Gastroesophageal sphincter (tissue), 4 donors: Measurements from ENCODE around the gene CD247. TPM values are rescaled to one million over a fixed set of nuclear protein-coding genes. Genes with fewer than 3 reads are reported as not detected.

Source experiments
- ATAC-seq: fragments of 150-250 bp; one replicate; pipeline ENCODE4 v1.9.1; 2016; ENCODE audit warnings: mild to moderate bottlenecking, moderate library complexity
- H3K27ac ChIP-seq, 4 donors: fragments of 200-600 bp; sonication (generic) in 3 of 4; 1 replicate in 3 of 4; 2 replicates in 1 of 4; pipeline ENCODE4 v1.5.1; 2016 to 2019
- H3K27me3 ChIP-seq: fragments of 200-600 bp; sonication (generic); one replicate; pipeline ENCODE4 v1.5.1; 2019
- H3K36me3 ChIP-seq, 2 donors: fragments of 200-600 bp; sonication (generic); one replicate each; pipeline ENCODE4 v1.5.1; 2019; ENCODE audit warnings: control low read depth in 1 of 2
- H3K4me1 ChIP-seq, 3 donors: fragments of 200-600 bp; sonication (generic); 1 replicate in 2 of 3; 2 replicates in 1 of 3; pipeline ENCODE4 v1.5.1; 2016 to 2019; ENCODE audit warnings: control low read depth in 2 of 3
- H3K4me3 ChIP-seq, 2 donors: fragments of 200-600 bp; sonication (generic); one replicate each; pipeline ENCODE4 v1.5.1; 2019; ENCODE audit warnings: mild to moderate bottlenecking in 1 of 2, moderate library complexity in 1 of 2
- H3K9me3 ChIP-seq, 3 donors: fragments of 200-600 bp; sonication (generic); one replicate each; pipeline ENCODE4 v1.5.1; 2017 to 2019; ENCODE audit warnings: control low read depth in 2 of 3
- EP300 ChIP-seq: sonication (generic); formaldehyde crosslinking; IDR thresholded peaks from one replicate; pipeline ENCODE4 v1.6.1; 2017; ENCODE audit warnings: antibody characterized with exemption, mild to moderate bottlenecking
- POLR2A ChIP-seq, 2 donors: fragments of 450-650 bp; IDR thresholded peaks; one replicate each; pipeline ENCODE4 v1.6.1; 2017; ENCODE audit warnings: antibody characterized with exemption in 2 of 2, mild to moderate bottlenecking in 2 of 2, moderate library complexity in 1 of 2
- POLR2AphosphoS5 ChIP-seq: sonication (generic); formaldehyde crosslinking; IDR thresholded peaks from one replicate; pipeline ENCODE4 v1.6.1; 2017; ENCODE audit warnings: antibody characterized with exemption
- WGBS, 2 donors: methylation state at CpG; one replicate each; pipeline ENCODE4 v1.1.5; 2018; ENCODE audit warnings: low coverage in 1 of 2; 5-methylcytosine and 5-hydroxymethylcytosine counted together
- total RNA-seq, 4 donors: library from RNA; depleted of rRNA; stranded (reverse); fragments of >200 nt; gene quantifications; one replicate each; pipeline ENCODE4 v1.1.0, GENCODE V29; 2016
- TF ChIP-seq, protein P1 (sequence below), 4 experiments: fragments of 200-600 bp in 2 of 4; fragments of 450-650 bp in 2 of 4; sonication (generic) in 1 of 4; IDR thresholded peaks; one replicate each; pipeline ENCODE4 v1.5.1; 2017 to 2019; ENCODE audit warnings: antibody characterized with exemption in 4 of 4, mild to moderate bottlenecking in 2 of 4, moderate library complexity in 2 of 4

The CD247 gene
- total RNA-seq, 4 donors from 2014 or later, result 0.31 to 1.3 (median 0.45) TPM; not detected in 1

DNA sequence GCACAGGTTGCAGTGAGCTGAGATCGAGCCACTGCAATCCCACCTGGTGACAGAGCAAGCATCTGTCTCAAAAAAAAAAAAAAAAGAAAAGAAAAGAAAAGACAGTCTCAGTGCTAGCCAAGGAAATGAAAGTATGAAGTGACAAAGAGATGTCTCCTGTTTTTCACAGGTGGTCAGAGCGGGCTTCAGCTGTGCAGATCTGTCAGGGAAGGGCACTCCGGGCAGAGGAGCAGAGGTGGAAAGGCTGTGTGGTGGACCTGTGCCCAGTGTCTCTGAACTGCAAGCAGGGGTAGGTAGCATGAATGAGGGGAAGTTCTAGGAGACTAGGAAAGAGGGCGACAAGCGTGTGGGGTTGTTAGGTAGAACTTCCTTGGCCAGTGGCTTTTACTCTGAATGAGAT, 67.5 kb downstream of the CD247 start:
- WGBS, 2 donors, result 56 to 70% methylated on average over 3 to 5 of the region's 5 CpGs
- peaks cover 5% of the 10 kb centered on the region for H3K27me3 ChIP-seq
- no peak for ATAC-seq
- H3K36me3 ChIP-seq, result no peaks in the 10 kb centered on the region
- H3K4me1 ChIP-seq, result peaks cover 0 to 11% (median 0%) of the 10 kb centered on the region in 3 donors
- H3K9me3 ChIP-seq, result no peaks in the 10 kb centered on the region
- no peak overlapping the region for H3K4me3 ChIP-seq
- no peak for TF ChIP-seq POLR2A (IDR thresholded peaks at IDR 0.05)
- no peak for TF ChIP-seq POLR2AphosphoS5
- no peak for TF ChIP-seq EP300
- TF ChIP-seq, protein P1, sequence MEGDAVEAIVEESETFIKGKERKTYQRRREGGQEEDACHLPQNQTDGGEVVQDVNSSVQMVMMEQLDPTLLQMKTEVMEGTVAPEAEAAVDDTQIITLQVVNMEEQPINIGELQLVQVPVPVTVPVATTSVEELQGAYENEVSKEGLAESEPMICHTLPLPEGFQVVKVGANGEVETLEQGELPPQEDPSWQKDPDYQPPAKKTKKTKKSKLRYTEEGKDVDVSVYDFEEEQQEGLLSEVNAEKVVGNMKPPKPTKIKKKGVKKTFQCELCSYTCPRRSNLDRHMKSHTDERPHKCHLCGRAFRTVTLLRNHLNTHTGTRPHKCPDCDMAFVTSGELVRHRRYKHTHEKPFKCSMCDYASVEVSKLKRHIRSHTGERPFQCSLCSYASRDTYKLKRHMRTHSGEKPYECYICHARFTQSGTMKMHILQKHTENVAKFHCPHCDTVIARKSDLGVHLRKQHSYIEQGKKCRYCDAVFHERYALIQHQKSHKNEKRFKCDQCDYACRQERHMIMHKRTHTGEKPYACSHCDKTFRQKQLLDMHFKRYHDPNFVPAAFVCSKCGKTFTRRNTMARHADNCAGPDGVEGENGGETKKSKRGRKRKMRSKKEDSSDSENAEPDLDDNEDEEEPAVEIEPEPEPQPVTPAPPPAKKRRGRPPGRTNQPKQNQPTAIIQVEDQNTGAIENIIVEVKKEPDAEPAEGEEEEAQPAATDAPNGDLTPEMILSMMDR (IDR thresholded peaks at IDR 0.05), result no peak
- no peak overlapping the region for H3K27ac ChIP-seq

DNA sequence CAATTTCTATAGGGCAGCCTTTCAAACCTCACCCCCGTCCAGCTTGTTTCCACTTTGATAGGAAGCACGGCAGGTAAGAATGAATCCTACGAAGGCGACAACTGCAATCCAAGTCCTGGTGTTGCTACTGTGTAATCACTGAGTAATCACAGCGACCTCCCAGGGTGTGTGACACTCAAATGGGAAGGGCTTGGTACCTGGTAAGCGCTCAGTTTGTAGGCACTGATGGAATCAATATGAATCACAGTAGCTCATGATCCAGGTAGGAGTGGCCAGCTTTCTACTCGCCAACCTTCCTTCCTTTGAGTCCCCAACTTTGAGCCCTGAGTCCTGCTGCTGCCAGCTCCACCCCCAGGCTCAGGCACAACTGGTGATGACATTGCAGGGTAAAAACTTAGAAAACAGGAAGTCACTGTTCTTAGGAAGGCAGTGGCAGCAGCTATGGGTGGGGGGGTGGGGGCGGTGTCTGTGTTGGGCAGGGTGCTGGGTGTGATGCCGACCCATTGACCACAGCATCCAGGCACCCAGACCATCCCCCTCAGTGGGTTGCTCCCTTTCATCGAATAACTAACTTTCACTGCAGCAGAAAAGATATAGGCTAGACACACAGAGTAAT, 70.7 kb downstream of the CD247 start:
- Histone ChIP-seq H3K4me3 (no peak overlapping the region), H3K9me3 (no peaks in the 10 kb centered on the region), H3K36me3 (no peaks in the 10 kb centered on the region), H3K27me3 (peaks cover 9% of the 10 kb centered on the region), H3K4me1 (no peaks in the 10 kb centered on the region), H3K27ac (no peak overlapping the region)
- no peak for ATAC-seq
- TF ChIP-seq POLR2A (IDR thresholded peaks at IDR 0.05), result no peak
- no peak for TF ChIP-seq EP300
- TF ChIP-seq POLR2AphosphoS5, result no peak
- TF ChIP-seq, protein P1 (IDR thresholded peaks at IDR 0.05), result no peak
- 60 to 81% methylated on average over 6 to 7 of the region's 10 CpGs for WGBS, 2 donors

DNA sequence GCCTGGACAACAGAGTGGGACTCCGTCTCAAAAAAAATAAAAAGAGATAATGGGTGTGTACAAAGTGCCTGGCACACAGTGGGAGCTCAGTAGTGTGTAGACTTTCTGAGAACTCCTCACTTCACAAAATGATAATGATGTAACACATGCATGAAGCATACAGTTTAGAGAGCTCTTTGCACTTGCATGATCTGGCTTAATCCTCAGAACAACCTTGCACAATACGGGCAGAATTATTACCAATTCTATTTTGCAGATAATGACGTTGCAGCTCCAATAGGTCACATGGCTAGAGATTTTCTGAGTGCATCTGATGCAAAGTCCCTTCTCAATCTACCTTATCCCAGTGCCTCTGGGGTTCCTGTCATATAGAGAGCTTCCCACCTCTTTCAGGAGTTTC, 71.4 kb downstream of the CD247 start:
- Histone ChIP-seq H3K27me3 (peaks cover 9% of the 10 kb centered on the region), H3K4me1 (peaks cover 0 to 3% (median 0%) of the 10 kb centered on the region in 3 donors), H3K4me3 (no peak overlapping the region), H3K9me3 (no peaks in the 10 kb centered on the region), H3K36me3 (no peaks in the 10 kb centered on the region), H3K27ac (no peak overlapping the region)
- no peak for ATAC-seq
- TF ChIP-seq EP300 (no peak), POLR2AphosphoS5 (no peak), POLR2A (IDR thresholded peaks at IDR 0.05) (no peak)
- TF ChIP-seq, protein P1 (IDR thresholded peaks at IDR 0.05), result no peak
- WGBS, 2 donors, result 55 to 80% methylated on average over 2 to 3 of the region's 3 CpGs

DNA sequence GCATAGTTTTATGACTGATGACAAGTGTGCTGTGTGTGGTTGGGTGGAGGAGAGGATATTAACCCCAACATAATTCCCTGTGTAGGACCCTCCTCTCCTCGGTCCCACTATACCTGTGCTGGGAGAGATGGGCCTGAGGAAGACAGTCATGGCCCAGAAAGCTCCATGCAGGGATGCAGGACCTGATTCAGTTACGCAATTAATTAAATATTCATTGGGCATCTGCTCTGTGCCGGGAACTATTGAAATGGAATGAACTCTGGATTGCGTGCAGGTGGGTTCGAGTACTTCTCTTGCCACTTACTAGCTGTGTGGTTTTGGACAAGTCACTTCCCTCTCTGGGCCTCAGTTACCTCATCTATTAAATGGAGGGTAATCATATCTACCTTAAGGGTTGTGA, 74.6 kb downstream of the CD247 start:
- TF ChIP-seq, protein P1 (IDR thresholded peaks at IDR 0.05), result no peak
- TF ChIP-seq POLR2A (IDR thresholded peaks at IDR 0.05) (no peak), EP300 (no peak), POLR2AphosphoS5 (no peak)
- peaks cover 0 to 14% (median 7%) of the 10 kb centered on the region in 3 donors for H3K4me1 ChIP-seq
- no peak overlapping the region for H3K27ac ChIP-seq
- ATAC-seq, result no peak
- H3K4me3 ChIP-seq, result no peak overlapping the region
- no peaks in the 10 kb centered on the region for H3K9me3 ChIP-seq
- H3K27me3 ChIP-seq, result peaks cover 21% of the 10 kb centered on the region
- 82 to 88% methylated on average over 4 to 5 of the region's 5 CpGs for WGBS, 2 donors
- H3K36me3 ChIP-seq, result no peaks in the 10 kb centered on the region

DNA sequence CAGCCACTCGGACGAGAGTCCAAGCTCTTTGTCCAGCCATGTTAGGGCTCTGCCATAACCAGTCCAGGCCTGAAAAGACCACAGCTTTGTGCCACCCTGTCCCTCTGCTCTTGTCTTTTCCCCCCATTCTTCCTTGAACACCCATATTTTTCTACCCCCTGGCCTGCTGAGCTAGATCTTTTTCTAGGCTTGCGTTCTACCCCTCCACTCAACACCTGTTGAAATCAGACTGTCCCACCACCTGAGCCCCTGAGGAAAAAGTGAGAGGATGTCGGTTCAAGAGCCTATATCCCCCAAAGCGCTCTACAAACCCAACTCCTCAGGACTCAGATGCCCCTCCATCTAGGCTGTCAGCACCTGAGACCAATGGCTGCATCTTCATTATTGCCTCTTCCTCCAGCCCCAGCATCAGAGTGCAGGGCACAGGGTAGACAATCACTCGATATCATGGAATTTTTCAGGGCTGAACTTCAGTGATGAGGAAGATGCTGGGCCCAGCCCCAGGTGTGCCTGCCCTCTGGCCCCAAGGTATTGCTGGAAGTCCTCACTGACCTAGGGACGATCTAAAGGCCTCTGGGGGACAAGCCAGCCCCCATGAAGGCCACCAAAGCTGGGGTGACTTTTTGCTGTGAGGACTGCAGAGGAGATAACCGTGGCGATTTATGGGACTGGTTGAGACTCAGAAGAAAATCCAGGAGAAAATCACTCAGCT, 75.3 kb downstream of the CD247 start:
- TF ChIP-seq, protein P1 (IDR thresholded peaks at IDR 0.05), result no peak
- WGBS, 2 donors, result 71 to 87% methylated on average over 2 to 6 of the region's 9 CpGs
- H3K27ac ChIP-seq, result no peak overlapping the region
- H3K27me3 ChIP-seq, result peaks cover 29% of the 10 kb centered on the region
- H3K9me3 ChIP-seq, result no peaks in the 10 kb centered on the region
- no peak for ATAC-seq
- no peak overlapping the region for H3K4me3 ChIP-seq
- no peaks in the 10 kb centered on the region for H3K36me3 ChIP-seq
- peaks cover 0 to 14% (median 7%) of the 10 kb centered on the region in 3 donors for H3K4me1 ChIP-seq
